ENCODE data around the gene SCAF11. TPM values are rescaled to one million over a fixed set of nuclear protein-coding genes. Genes with fewer than 3 reads are reported as not detected.
A peak's percentile ranks its signal among the peaks of the same experiment; 100 is the strongest.
"Not testable (repeated sequence)": the region's sequence is repeated elsewhere in the genome, so short reads cannot be mapped to it uniquely, and the experiment has no call there.

SCAF11 gene
- polyA plus RNA-seq (46.1 to 63.2 TPM (median 54.5 TPM) in 3 replicates), polyA minus RNA-seq (12.6 to 115 TPM (median 74.4 TPM) in 3 replicates)
- 120 TPM for polyA plus RNA-seq (2011; ENCODE audit: low read depth)
- 27.3 and 48.8 TPM in 2 replicates for polyA plus RNA-seq (2011; cell fraction: cytosol; rRNA removed)
- 89.0 and 110 TPM in 2 replicates for polyA plus RNA-seq (2011; cell fraction: nucleus; rRNA removed)
- polyA plus RNA-seq (2012; ENCODE audit: low replicate concordance): 49.4 and 52.7 TPM in 2 replicates
- 37.0 TPM for polyA minus RNA-seq (2011; cell fraction: cytosol; rRNA and poly(A)+ RNA removed)
- 73.8 and 132 TPM in 2 replicates for polyA minus RNA-seq (2011; cell fraction: nucleus; rRNA and poly(A)+ RNA removed)

GRCh38 chr12:45990468-45991283, at the start of gene SCAF11:
SCAF11 (minus strand) TSS chr12:45990574; CDS start chr12:45964167, 26,407 bp downstream.
- peak within 1 kb of the TSS; percentile 90 to 97 (median 93) for H3K4me3 ChIP-seq (ENCODE audit: control insufficient read depth in 2 of 3, extremely low read depth in 1 of 3, insufficient read depth in 2 of 3, low read depth in 1 of 3, low read length in 3 of 3)
- peaks cover 0 to 15% of the 10 kb centered on the region in 2 experiments for H3K36me3 ChIP-seq (ENCODE audit: control insufficient read depth in 2 of 2, extremely low read depth in 1 of 2, insufficient read depth in 2 of 2, low read length in 2 of 2)
- H3K4me2 ChIP-seq (ENCODE audit: control insufficient read depth, extremely low read depth, insufficient read depth, low read depth, low read length): peak within 1 kb of the TSS; percentile 97
- H3K79me2 ChIP-seq (ENCODE audit: control insufficient read depth, insufficient read depth, low read length): peaks cover 47% of the 10 kb centered on the region
- no peaks in the 10 kb centered on the region for H3K27me3 ChIP-seq (ENCODE audit: control insufficient read depth, extremely low read depth, insufficient read depth, low read length)
- H3K9me3 ChIP-seq (ENCODE audit: control insufficient read depth, low read depth, low read length): no peaks in the 10 kb centered on the region
- peak within 1 kb of the TSS; percentile 100 for H2AFZ ChIP-seq (ENCODE audit: control insufficient read depth, low read length)
- FAIRE-seq (peak; percentile 77), DNase-seq (ENCODE audit: low read depth, low spot score) (peak; percentile 99)
- H4K20me1 ChIP-seq (ENCODE audit: control insufficient read depth, extremely low read depth, insufficient read depth, low read length): peaks cover 2% of the 10 kb centered on the region
- peak within 1 kb of the TSS; percentile 98 for H3K27ac ChIP-seq (ENCODE audit: control insufficient read depth, insufficient read depth, low read length)
- no peaks in the 10 kb centered on the region for H3K9me1 ChIP-seq (ENCODE audit: control insufficient read depth, extremely low read depth, insufficient read depth, low read length)
- H3K9ac ChIP-seq (ENCODE audit: control insufficient read depth, extremely low read depth, insufficient read depth, low read length): peak within 1 kb of the TSS; percentile 99
- TF ChIP-seq CTCF (optimal IDR thresholded peaks at IDR 0.05 in 1 of 3, IDR thresholded peaks at IDR 0.05 in 1 of 3, conservative IDR thresholded peaks at IDR 0.05 in 1 of 3; ENCODE audit: extremely low read depth in 1 of 3, insufficient read depth in 2 of 3, low read length in 3 of 3) (peak; percentile 94 to 99 (median 96)), EZH2 (IDR thresholded peaks at IDR 0.05; ENCODE audit: low read length) (no peak)
- peaks cover 22% of the 10 kb centered on the region for H3K4me1 ChIP-seq (ENCODE audit: control insufficient read depth, extremely low read depth, insufficient read depth, low read length)
- dilution Hi-C loops (cut with MboI; ENCODE audit: extremely low pct_ligation_motif_present, low sequenced_read_pairs): no loop called here

GRCh38 chr12:46037066-46037465, 46.7 kb upstream of the SCAF11 start:
- H3K4me2 ChIP-seq (ENCODE audit: control insufficient read depth, extremely low read depth, insufficient read depth, low read depth, low read length); H3K9ac ChIP-seq (ENCODE audit: control insufficient read depth, extremely low read depth, insufficient read depth, low read length); H3K79me2 ChIP-seq (ENCODE audit: control insufficient read depth, insufficient read depth, low read length); H3K36me3 ChIP-seq (ENCODE audit: control insufficient read depth in 2 of 2, extremely low read depth in 1 of 2, insufficient read depth in 2 of 2, low read length in 2 of 2); H3K27ac ChIP-seq (ENCODE audit: control insufficient read depth, insufficient read depth, low read length); H4K20me1 ChIP-seq (ENCODE audit: control insufficient read depth, extremely low read depth, insufficient read depth, low read length); H3K27me3 ChIP-seq (ENCODE audit: control insufficient read depth, extremely low read depth, insufficient read depth, low read length); dilution Hi-C loops (cut with MboI; ENCODE audit: extremely low pct_ligation_motif_present, low sequenced_read_pairs); H3K4me1 ChIP-seq (ENCODE audit: control insufficient read depth, extremely low read depth, insufficient read depth, low read length); H2AFZ ChIP-seq (ENCODE audit: control insufficient read depth, low read length); H3K9me3 ChIP-seq (ENCODE audit: control insufficient read depth, low read depth, low read length); DNase-seq (ENCODE audit: low read depth, low spot score); H3K4me3 ChIP-seq (ENCODE audit: control insufficient read depth in 2 of 3, extremely low read depth in 1 of 3, insufficient read depth in 2 of 3, low read depth in 1 of 3, low read length in 3 of 3); FAIRE-seq; H3K9me1 ChIP-seq (ENCODE audit: control insufficient read depth, extremely low read depth, insufficient read depth, low read length): not testable (repeated sequence)

Measured in keratinocyte (primary cell).